Endothelial cell (in vitro differentiated cells): ENCODE results near the gene MDN1. TPM values are rescaled to one million over a fixed set of nuclear protein-coding genes. Genes with fewer than 3 reads are reported as not detected.

Source experiments
- DNase-seq: peaks from one replicate; pipeline ENCODE4 v3.0.0; 2021; ENCODE audit warnings: low spot score
- H3K27ac Mint-ChIP-seq: one replicate; pipeline ENCODE4 v1.8.0; 2021; ENCODE audit warnings: mixed read lengths, inconsistent platforms; ENCODE audit not compliant: unreplicated experiment
- H3K27me3 Mint-ChIP-seq: one replicate; pipeline ENCODE4 v1.8.0; 2021; ENCODE audit warnings: mild to moderate bottlenecking, moderate library complexity, mixed read lengths, inconsistent platforms; ENCODE audit not compliant: unreplicated experiment
- H3K36me3 Mint-ChIP-seq: one replicate; pipeline ENCODE4 v1.8.0; 2021; ENCODE audit warnings: mild to moderate bottlenecking, low read depth, mixed read lengths, inconsistent platforms; ENCODE audit not compliant: unreplicated experiment
- H3K4me1 Mint-ChIP-seq: one replicate; pipeline ENCODE4 v1.8.0; 2021; ENCODE audit warnings: mild to moderate bottlenecking, mixed read lengths, inconsistent platforms; ENCODE audit not compliant: unreplicated experiment
- H3K4me3 Mint-ChIP-seq: one replicate; pipeline ENCODE4 v1.8.0; 2021; ENCODE audit warnings: mild to moderate bottlenecking, mixed read lengths, inconsistent platforms; ENCODE audit not compliant: unreplicated experiment
- H3K9me3 Mint-ChIP-seq: one replicate; pipeline ENCODE4 v1.8.0; 2021; ENCODE audit warnings: mixed read lengths, inconsistent platforms; ENCODE audit not compliant: unreplicated experiment
- CTCF ChIP-seq: fragments of 200-600 bp; sonication (generic); IDR thresholded peaks from one replicate; pipeline ENCODE4 v1.5.0; 2021; ENCODE audit warnings: antibody characterized with exemption; ENCODE audit not compliant: unreplicated experiment
- long read RNA-seq: library from polyadenylated mRNA; unstranded; transcript quantifications from one replicate; pipeline ENCODE4 v2.0.0, GENCODE V29; 2020; ENCODE audit not compliant: unreplicated experiment
- total RNA-seq: library from RNA; stranded (reverse); fragmentation: NEBNext Ultra II Directional; extraction: Animal tissue kit (Norgen Biotek cat#: 25700); gene quantifications from one replicate; pipeline ENCODE4 v1.2.1, GENCODE V29; 2021; ENCODE audit not compliant: unreplicated experiment

Gene MDN1
- total RNA-seq, result 70.0 TPM
- long read RNA-seq, partial matches to known transcripts, result 9 of 10 reads
- long read RNA-seq, other reads (novel, unspliced or antisense), result 1 of 10 reads

GRCh38 chr6:89819336-89820130 lies at the start of gene MDN1:
Gene MDN1, minus strand, starts transcription at chr6:89819794. Its CDS starts 187 bp downstream, at chr6:89819607.
- no peaks in the 10 kb centered on the region for H3K9me3 Mint-ChIP-seq
- H3K4me3 Mint-ChIP-seq, result peak within 1 kb of the TSS; percentile 95
- peaks cover 31% of the 10 kb centered on the region for H3K4me1 Mint-ChIP-seq
- peak within 1 kb of the TSS; percentile 98 for H3K27ac Mint-ChIP-seq
- no peak for TF ChIP-seq CTCF
- peak; percentile 90 for DNase-seq
- H3K27me3 Mint-ChIP-seq, result peaks cover 13% of the 10 kb centered on the region
- peaks cover 11% of the 10 kb centered on the region for H3K36me3 Mint-ChIP-seq

DNA sequence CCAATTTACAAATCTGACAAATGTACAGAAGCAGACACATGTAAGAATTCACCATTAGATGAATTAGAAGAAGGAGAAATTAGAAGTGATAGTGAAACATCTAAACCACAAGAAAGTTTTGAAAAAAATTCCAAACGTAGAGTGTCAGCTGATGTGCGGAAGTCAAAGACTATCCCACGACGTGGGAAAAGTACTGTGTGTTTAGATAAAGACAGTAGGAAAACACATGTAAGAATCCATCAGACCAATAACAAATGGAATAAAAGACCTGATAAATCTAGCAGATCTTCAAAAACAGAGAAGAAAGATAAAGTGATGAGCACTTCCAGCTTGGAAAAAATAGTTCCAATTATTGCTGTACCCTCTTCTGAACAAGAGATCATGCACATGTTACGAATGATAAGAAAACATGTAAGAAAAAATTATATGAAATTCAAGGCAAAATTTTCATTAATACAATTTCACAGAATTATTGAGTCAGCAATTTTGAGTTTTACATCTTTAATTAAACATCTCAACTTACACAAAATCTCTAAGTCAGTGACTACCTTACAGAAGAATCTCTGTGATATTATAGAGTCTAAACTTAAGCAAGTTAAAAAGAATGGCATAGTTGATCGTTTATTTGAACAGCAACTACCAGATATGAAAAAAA lies 46.6 kb upstream of the MDN1 start:
- DNase-seq, result no peak
- Mint-ChIP-seq H3K4me3 (no peak overlapping the region), H3K9me3 (no peaks in the 10 kb centered on the region), H3K27ac (no peak overlapping the region), H3K27me3 (no peaks in the 10 kb centered on the region), H3K4me1 (no peaks in the 10 kb centered on the region), H3K36me3 (peaks cover 35% of the 10 kb centered on the region)
- no peak for TF ChIP-seq CTCF

- Mint-ChIP-seq H3K4me3 (peak overlapping the region; percentile 15), H3K36me3 (peaks cover 39% of the 10 kb centered on the region), H3K4me1 (no peaks in the 10 kb centered on the region)
These were observed 43.1 kb upstream of the MDN1 start for GRCh38 chr6:89862698-89863097.

DNA sequence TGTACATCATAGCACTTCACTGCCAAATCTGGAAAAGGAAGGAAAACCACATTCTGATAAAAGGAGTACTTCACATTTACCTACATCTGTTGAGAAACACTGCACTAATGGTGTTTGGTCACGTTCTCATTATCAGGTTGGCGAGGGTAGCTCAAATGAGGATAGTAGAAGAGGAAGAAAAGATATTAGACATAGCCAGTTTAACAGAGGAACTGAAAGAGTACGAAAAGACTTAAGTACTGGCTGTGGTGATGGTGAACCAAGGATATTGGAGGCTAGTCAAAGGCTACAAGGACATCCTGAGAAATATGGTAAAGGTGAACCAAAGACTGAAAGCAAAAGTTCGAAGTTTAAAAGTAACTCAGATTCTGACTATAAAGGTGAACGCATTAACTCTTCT lies 42.7 kb upstream of the MDN1 start:
- DNase-seq, result no peak
- peaks cover 35% of the 10 kb centered on the region for H3K36me3 Mint-ChIP-seq
- no peak overlapping the region for H3K27ac Mint-ChIP-seq
- no peaks in the 10 kb centered on the region for H3K4me1 Mint-ChIP-seq
- no peak for TF ChIP-seq CTCF
- no peaks in the 10 kb centered on the region for H3K9me3 Mint-ChIP-seq
- no peaks in the 10 kb centered on the region for H3K27me3 Mint-ChIP-seq
- no peak overlapping the region for H3K4me3 Mint-ChIP-seq

More at GRCh38 chr6:89862698-89863097, 43.1 kb upstream of the MDN1 start:
- no peaks in the 10 kb centered on the region for H3K27me3 Mint-ChIP-seq
- no peak overlapping the region for H3K27ac Mint-ChIP-seq
- no peak for TF ChIP-seq CTCF
- DNase-seq, result no peak
- H3K9me3 Mint-ChIP-seq, result no peaks in the 10 kb centered on the region

- H3K4me3 Mint-ChIP-seq, result no peak overlapping the region
- no peak for DNase-seq
- H3K36me3 Mint-ChIP-seq, result peaks cover 31% of the 10 kb centered on the region
- TF ChIP-seq CTCF, result no peak
- H3K4me1 Mint-ChIP-seq, result no peaks in the 10 kb centered on the region
- no peaks in the 10 kb centered on the region for H3K27me3 Mint-ChIP-seq
- no peak overlapping the region for H3K27ac Mint-ChIP-seq
- H3K9me3 Mint-ChIP-seq, result no peaks in the 10 kb centered on the region
These were observed 40.1 kb upstream of the MDN1 start for GRCh38 chr6:89859744-89860143.
